Stomach (tissue), 9 donors: ENCODE data around the gene STRADA. TPM values are rescaled to one million over a fixed set of nuclear protein-coding genes. Genes with fewer than 3 reads are reported as not detected.

ENCODE experiments used
- DNase-seq, 2 donors: peaks; one replicate each; pipeline versions ENCODE4 v3.0.0 to v3.0.0-alpha.2; 2013 to 2019
- H3K27ac ChIP-seq, 5 donors: fragments of 200-600 bp in 4 of 5; sonication (generic) in 4 of 5; one replicate each; pipeline ENCODE4 v1.5.1; 2013 to 2019; ENCODE audit warnings: mild to moderate bottlenecking in 1 of 5, moderate library complexity in 1 of 5
- H3K27me3 ChIP-seq, 3 donors: fragments of 200-600 bp; sonication (generic); one replicate each; pipeline ENCODE4 v1.5.1; 2017 to 2019; ENCODE audit warnings: mixed run types in 1 of 3
- H3K36me3 ChIP-seq, 4 donors: fragments of 200-600 bp; sonication (generic); 1 replicate in 3 of 4; 2 replicates in 1 of 4; pipeline ENCODE4 v1.5.1; 2016 to 2019
- H3K4me1 ChIP-seq, 4 donors: fragments of 200-600 bp; sonication (generic); one replicate each; pipeline ENCODE4 v1.5.1; 2016 to 2019
- H3K4me3 ChIP-seq, 4 donors: fragments of 200-600 bp; sonication (generic) in 3 of 4; one replicate each; pipeline ENCODE4 v1.5.1; 2016 to 2019; ENCODE audit warnings: mild to moderate bottlenecking in 1 of 4
- H3K9me3 ChIP-seq, 4 donors: fragments of 200-600 bp; sonication (generic); one replicate each; pipeline ENCODE4 v1.5.1; 2016 to 2019
- CTCF ChIP-seq, 7 experiments: fragments of 450-650 bp in 4 of 7; fragments of 200-600 bp in 3 of 7; sonication (generic) in 3 of 7; IDR thresholded peaks; one replicate each; pipeline ENCODE4 v1.5.1; 2016 to 2019; ENCODE audit warnings: antibody characterized with exemption in 7 of 7, control low read depth in 2 of 7, mild to moderate bottlenecking in 1 of 7
- EP300 ChIP-seq: sonication (generic); formaldehyde crosslinking; IDR thresholded peaks from one replicate; pipeline ENCODE4 v1.6.1; 2017; ENCODE audit warnings: antibody characterized with exemption
- POLR2A ChIP-seq, 4 donors: fragments of 450-650 bp; IDR thresholded peaks; one replicate each; pipeline ENCODE4 v1.6.1; 2016; ENCODE audit warnings: antibody characterized with exemption in 4 of 4, control low read depth in 2 of 4, mild to moderate bottlenecking in 1 of 4, moderate library complexity in 1 of 4
- POLR2AphosphoS5 ChIP-seq, 3 donors: sonication (generic); formaldehyde crosslinking; IDR thresholded peaks; one replicate each; pipeline ENCODE4 v1.6.1; 2016; ENCODE audit warnings: antibody characterized with exemption in 3 of 3
- WGBS, 5 donors: extraction: QIAGEN DNeasy Blood & Tissue Kit in 3 of 5; methylation state at CpG; one replicate each; pipeline versions ENCODE4 v1.1.5 to v1.1.7; 2013 to 2018; 5-methylcytosine and 5-hydroxymethylcytosine counted together
- intact Hi-C: fragments of 100-400 bp; cut with DNase I; formaldehyde crosslinking; loops from one replicate; pipeline ENCODE4 v1.15.1; 2023; ENCODE audit warnings: low total_unique reads
- polyA plus RNA-seq, 3 donors: library from polyadenylated mRNA; stranded (reverse); fragments of 200-250 nt; gene quantifications; one replicate each; pipeline ENCODE4 v1.2.3, GENCODE V29; 2013
- total RNA-seq, 5 donors: library from RNA; depleted of rRNA; stranded (reverse); fragments of >200 nt; gene quantifications; one replicate each; pipeline versions ENCODE4 v1.1.0 to v1.2.3, GENCODE V29; 2014 to 2016
- donor health status: healthy with polysubstance abuse.
- donor health status: Bipolar disorder and iron deficiency.
- donor health status: healthy.

The STRADA gene
- total and polyA plus RNA-seq, 8 donors = 9.8 to 56.2 (median 22.2) TPM

- Histone ChIP-seq H3K36me3 (peaks cover 60 to 86% (median 83%) of the 10 kb centered on the region in 4 donors), H3K9me3 (no peaks in the 10 kb centered on the region), H3K4me1 (peaks cover 0 to 30% (median 13%) of the 10 kb centered on the region in 4 donors), H3K4me3 (no peak overlapping the region), H3K27me3 (no peaks in the 10 kb centered on the region), H3K27ac (no peak overlapping the region)
- intact Hi-C loops = no loop called here
- DNase-seq = no peak
- 92 to 95% (median 95%) methylated on average over 9 to 11 of the region's 11 CpGs for WGBS, 5 donors
- TF ChIP-seq EP300 (no peak), POLR2AphosphoS5 (IDR thresholded peaks at IDR 0.05) (no peak), CTCF (IDR thresholded peaks at IDR 0.05) (no peak), POLR2A (IDR thresholded peaks at IDR 0.05) (no peak)
Observed at GRCh38 chr17:63692195-63692816, 49.3 kb downstream of the STRADA start.

GRCh38 chr17:63689479-63689878 lies 52.1 kb downstream of the STRADA start:
- DNase-seq = no peak
- H3K27ac ChIP-seq = no peak overlapping the region
- H3K4me3 ChIP-seq = no peak overlapping the region
- TF ChIP-seq POLR2A (IDR thresholded peaks at IDR 0.05) = no peak
- TF ChIP-seq CTCF (IDR thresholded peaks at IDR 0.05) = no peak
- no peak for TF ChIP-seq EP300
- TF ChIP-seq POLR2AphosphoS5 (IDR thresholded peaks at IDR 0.05) = no peak
- no peaks in the 10 kb centered on the region for H3K9me3 ChIP-seq
- WGBS, 5 donors = 96 to 98% (median 97%) methylated on average over 14 of the region's 14 CpGs
- H3K4me1 ChIP-seq = peaks cover 3 to 24% (median 13%) of the 10 kb centered on the region in 4 donors
- peaks cover 65 to 94% (median 92%) of the 10 kb centered on the region in 4 donors for H3K36me3 ChIP-seq
- intact Hi-C loops = no loop called here
- H3K27me3 ChIP-seq = no peaks in the 10 kb centered on the region

GRCh38 chr17:63688396-63689020 lies 53.1 kb downstream of the STRADA start:
- Histone ChIP-seq H3K4me1 (peaks cover 3 to 24% (median 11%) of the 10 kb centered on the region in 4 donors), H3K27ac (no peak overlapping the region), H3K4me3 (no peak overlapping the region), H3K36me3 (peaks cover 58 to 94% (median 92%) of the 10 kb centered on the region in 4 donors), H3K9me3 (no peaks in the 10 kb centered on the region), H3K27me3 (no peaks in the 10 kb centered on the region)
- TF ChIP-seq POLR2AphosphoS5 (IDR thresholded peaks at IDR 0.05) (no peak), CTCF (IDR thresholded peaks at IDR 0.05) (no peak), POLR2A (IDR thresholded peaks at IDR 0.05) (no peak), EP300 (no peak)
- no peak for DNase-seq
- 76 to 87% (median 82%) methylated on average over 12 of the region's 12 CpGs for WGBS, 5 donors
- intact Hi-C loops = no loop called here

- no peak for DNase-seq
- intact Hi-C loops = no loop called here
- WGBS, 5 donors = 86 to 94% (median 90%) methylated on average over 3 of the region's 3 CpGs
- H3K36me3 ChIP-seq = peaks cover 53 to 94% (median 91%) of the 10 kb centered on the region in 4 donors
- H3K9me3 ChIP-seq = no peaks in the 10 kb centered on the region
- peaks cover 3 to 36% (median 19%) of the 10 kb centered on the region in 4 donors for H3K4me1 ChIP-seq
- no peaks in the 10 kb centered on the region for H3K27me3 ChIP-seq
- H3K27ac ChIP-seq = no peak overlapping the region
- H3K4me3 ChIP-seq = no peak overlapping the region
- TF ChIP-seq CTCF (IDR thresholded peaks at IDR 0.05) = no peak
- TF ChIP-seq EP300 = no peak
- TF ChIP-seq POLR2A (IDR thresholded peaks at IDR 0.05) = no peak
- no peak for TF ChIP-seq POLR2AphosphoS5 (IDR thresholded peaks at IDR 0.05)
Observed at GRCh38 chr17:63686138-63686685, 55.4 kb downstream of the STRADA start.
